HFF-Myc (cell line): ENCODE measurements around the gene IFNA17.

Experiments used
- DNase-seq: peaks from one replicate; pipeline ENCODE4 v3.0.0-alpha.2; 2011; ENCODE audit warnings: low read depth; ENCODE audit errors: extremely low read depth
- H3K4me3 ChIP-seq: replicated peaks from 2 replicates; pipeline ENCODE4 v1.5.1; 2011; ENCODE audit warnings: low read depth, mild to moderate bottlenecking, control low read depth, low read length
- CTCF ChIP-seq: IDR thresholded peaks from 2 replicates; pipeline ENCODE4 v1.5.1; 2012; ENCODE audit warnings: mild to moderate bottlenecking, low read depth, low read length, control low read depth; ENCODE audit errors: missing control alignments

IFNA17 gene

GRCh38 chr9:21228122-21228521, at the start of gene IFNA17:
IFNA17 (minus strand) TSS chr9:21228222; CDS start chr9:21228173, 49 bp downstream.
- no peak for TF ChIP-seq CTCF

DNA sequence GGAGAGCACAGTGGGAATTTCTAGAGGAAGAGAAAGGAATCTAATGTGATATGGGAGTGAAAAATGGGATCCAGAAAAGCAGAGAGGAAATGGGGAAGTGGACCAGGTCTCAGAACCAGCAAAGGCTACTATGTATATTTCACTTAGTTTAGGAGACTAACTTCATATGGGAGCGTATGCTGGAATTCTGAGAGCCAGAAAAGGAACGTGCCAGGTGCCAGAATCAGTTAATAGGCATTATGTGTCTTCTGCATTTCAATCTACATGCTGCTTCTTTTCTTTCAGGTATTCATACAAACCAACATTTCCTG, 40.3 kb upstream of the IFNA17 start:
- TF ChIP-seq CTCF, result no peak
- DNase-seq, result no peak
- H3K4me3 ChIP-seq, result no peak overlapping the region

More at GRCh38 chr9:21228122-21228521, at the start of gene IFNA17:
- no peak within 1 kb of the TSS for H3K4me3 ChIP-seq
- no peak for DNase-seq

DNA sequence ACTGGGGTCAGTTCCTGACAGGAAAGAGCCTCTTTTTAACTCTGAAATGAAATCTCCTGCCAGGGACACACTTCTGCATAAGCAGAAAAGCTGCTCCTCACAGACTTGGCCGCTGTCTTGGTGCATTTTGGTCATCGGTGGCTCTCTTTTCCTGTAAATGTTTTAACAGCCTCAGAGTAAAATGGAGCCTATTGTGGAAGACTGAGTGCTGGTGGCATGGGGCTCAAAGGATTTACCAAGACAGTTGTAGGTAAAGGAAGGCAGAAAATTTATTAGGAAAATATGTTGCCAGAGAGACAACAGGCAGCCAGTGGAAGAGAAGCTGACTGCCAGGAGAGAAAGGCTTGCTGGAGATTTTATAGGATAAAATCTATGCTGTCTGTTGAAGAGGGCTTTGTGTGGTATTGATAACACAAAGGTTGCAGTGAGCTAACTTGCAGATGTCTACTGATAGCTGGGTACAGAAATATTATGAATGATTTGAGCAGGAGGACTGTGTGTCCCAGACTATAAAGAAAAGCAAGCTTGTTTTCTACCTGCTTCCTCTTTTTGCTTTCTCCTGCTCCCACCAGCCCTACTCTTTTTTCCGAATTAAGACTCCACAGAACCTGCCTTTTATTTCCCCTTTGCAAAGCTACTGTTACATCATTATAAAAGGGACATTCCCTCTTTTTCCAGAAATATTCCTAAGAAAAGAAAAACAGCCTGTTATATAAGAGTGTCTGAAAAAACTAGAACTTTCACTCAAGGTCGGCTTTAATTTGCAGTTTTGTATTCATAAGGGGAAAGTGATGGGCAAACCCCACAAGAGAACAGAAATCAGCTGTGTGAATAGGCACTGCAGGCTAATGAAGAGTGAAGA, 39.7 kb upstream of the IFNA17 start:
- no peak for TF ChIP-seq CTCF
- no peak overlapping the region for H3K4me3 ChIP-seq
- DNase-seq, result no peak

DNA sequence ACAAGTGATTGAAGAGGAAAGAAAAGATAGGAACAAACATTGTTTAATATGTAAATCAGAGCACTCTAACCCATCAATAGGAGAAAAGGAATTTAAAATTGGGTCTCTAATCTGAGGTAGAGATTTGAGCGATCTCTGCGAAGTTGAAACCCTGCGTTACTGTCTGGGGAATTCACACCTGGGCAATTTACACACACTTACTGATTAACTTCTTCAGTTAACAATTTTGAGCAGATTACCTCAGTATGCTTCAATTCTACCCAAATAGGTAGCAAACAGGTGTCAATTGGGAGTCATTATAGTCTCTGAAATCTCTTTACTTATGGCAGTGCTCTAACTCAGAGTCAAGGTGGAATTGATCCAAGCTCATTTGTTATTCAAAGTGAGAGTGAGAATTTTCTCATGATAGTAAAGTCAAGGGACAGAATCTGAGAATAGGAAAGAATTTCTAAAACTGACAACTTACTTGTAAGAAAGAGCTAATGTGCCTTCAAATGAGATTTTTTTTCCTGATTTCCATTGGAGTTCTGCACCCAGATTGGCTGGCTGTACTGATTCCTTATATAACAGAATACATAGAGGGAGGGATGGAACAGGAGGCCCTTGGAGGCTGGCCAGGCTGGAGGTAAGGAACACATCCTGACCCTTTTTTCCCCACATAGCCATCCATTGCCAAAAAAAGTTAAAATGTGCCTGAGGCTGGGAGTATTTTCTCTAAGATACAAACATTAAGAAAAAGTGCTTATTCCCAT, 38.9 kb upstream of the IFNA17 start:
- H3K4me3 ChIP-seq, result no peak overlapping the region
- DNase-seq, result no peak
- no peak for TF ChIP-seq CTCF

- no peak for DNase-seq
Measured at GRCh38 chr9:21265421-21266189, 37.6 kb upstream of the IFNA17 start.

More at GRCh38 chr9:21265421-21266189, 37.6 kb upstream of the IFNA17 start:
- no peak for TF ChIP-seq CTCF
- no peak overlapping the region for H3K4me3 ChIP-seq
